IMR-90 (cell line): ENCODE measurements around the gene IFNA8. TPM values are rescaled to one million over a fixed set of nuclear protein-coding genes. Genes with fewer than 3 reads are reported as not detected.

Experiments used
- ATAC-seq: fragments of 200-7000 bp; cut with Tn5 transposase; 2 replicates; pipeline ENCODE4 v1.9.1; 2020; ENCODE audit warnings: low read depth, mild to moderate bottlenecking, moderate library complexity
- BruUV-seq: library from RNA; stranded (reverse); fragments of 400-500 nt; replicated peaks from 2 replicates; lab custom pipeline; 2021; lab: Mats Ljungman, UMichigan
- CTCF ChIA-PET: fragments of 300-600 bp; formaldehyde crosslinking; extraction: SDS; loops from one replicate; lab custom pipeline; 2021; ENCODE audit warnings: antibody characterized with exemption; lab: Yijun Ruan, JAX
- POLR2A ChIA-PET: fragments of 300-600 bp; sonication (Branson Sonifier 250); formaldehyde crosslinking; loops from one replicate; lab custom pipeline; 2022; ENCODE audit warnings: antibody characterized with exemption; ENCODE audit not compliant: unreplicated experiment; lab: Charles Lee
- DNase-seq: peaks from one replicate; pipeline ENCODE4 v3.0.0; 2013
- H2AFZ ChIP-seq: replicated peaks from 2 replicates; pipeline ENCODE3; 2013; ENCODE audit warnings: low read length, mild to moderate bottlenecking; ENCODE audit not compliant: poor library complexity
- H2AK5ac ChIP-seq: 2 replicates; pipeline ENCODE4 v1.6.1; 2013; ENCODE audit warnings: low read depth, low read length, inconsistent platforms
- H2AK9ac ChIP-seq: replicated peaks from 2 replicates; pipeline ENCODE3; 2013; ENCODE audit warnings: mild to moderate bottlenecking, low read depth, low read length, moderate library complexity; ENCODE audit not compliant: poor library complexity
- H2BK120ac ChIP-seq: 2 replicates; pipeline ENCODE4 v1.6.1; 2013; ENCODE audit warnings: low read depth, low read length, inconsistent platforms
- H2BK15ac ChIP-seq: 3 replicates; pipeline ENCODE4 v1.6.1; 2013; ENCODE audit warnings: low read depth, low read length, inconsistent platforms
- H2BK20ac ChIP-seq: 2 replicates; pipeline ENCODE4 v1.6.1; 2013; ENCODE audit warnings: low read depth, mild to moderate bottlenecking, inconsistent platforms, low read length, moderate library complexity
- H2BK5ac ChIP-seq: 2 replicates; pipeline ENCODE4 v1.6.1; 2013; ENCODE audit warnings: mild to moderate bottlenecking, low read depth, low read length, inconsistent platforms; ENCODE audit not compliant: poor library complexity, severe bottlenecking
- H3K14ac ChIP-seq: replicated peaks from 2 replicates; pipeline ENCODE4 v1.6.1; 2013; ENCODE audit warnings: low read depth, low read length, inconsistent platforms
- H3K18ac ChIP-seq: 2 replicates; pipeline ENCODE4 v1.6.1; 2013; ENCODE audit warnings: low read depth, low read length, control low read depth
- H3K23ac ChIP-seq: 2 replicates; pipeline ENCODE4 v1.6.1; 2013; ENCODE audit warnings: low read depth, low read length, inconsistent platforms
- H3K27ac ChIP-seq: 2 replicates; pipeline ENCODE4 v1.5.1; 2013; ENCODE audit warnings: mild to moderate bottlenecking, control low read depth, low read length; ENCODE audit not compliant: insufficient read depth
- H3K27me3 ChIP-seq: 2 replicates; pipeline ENCODE4 v1.6.1; 2013; ENCODE audit warnings: low read length; ENCODE audit not compliant: control insufficient read depth, insufficient read depth
- H3K36me3 ChIP-seq: 2 replicates; pipeline ENCODE4 v1.6.1; 2013; ENCODE audit warnings: low read length, mixed read lengths; ENCODE audit not compliant: control insufficient read depth, insufficient read depth
- H3K4ac ChIP-seq: 2 replicates; pipeline ENCODE4 v1.6.1; 2013; ENCODE audit warnings: low read depth, low read length, inconsistent platforms
- H3K4me1 ChIP-seq: 2 replicates; pipeline ENCODE4 v1.6.1; 2013; ENCODE audit warnings: low read length, mixed read lengths; ENCODE audit not compliant: control insufficient read depth, insufficient read depth
- H3K4me2 ChIP-seq: 2 replicates; pipeline ENCODE4 v1.6.1; 2013; ENCODE audit warnings: low read depth, mild to moderate bottlenecking, control low read depth, low read length, moderate library complexity
- H3K4me3 ChIP-seq: 2 replicates; pipeline ENCODE4 v1.5.1; 2013; ENCODE audit warnings: low read depth, mild to moderate bottlenecking, control low read depth, low read length, moderate library complexity; ENCODE audit not compliant: insufficient read depth
- H3K56ac ChIP-seq: 2 replicates; pipeline ENCODE4 v1.6.1; 2013; ENCODE audit warnings: low read length, inconsistent platforms; ENCODE audit not compliant: insufficient read depth; ENCODE audit errors: extremely low read depth
- H3K79me1 ChIP-seq, 2 experiments: 2 replicates each; pipeline ENCODE4 v1.6.1; 2013; ENCODE audit warnings: low read length in 2 of 2, inconsistent platforms in 1 of 2, low read depth in 1 of 2
- H3K9ac ChIP-seq: 2 replicates; pipeline ENCODE4 v1.6.1; 2013; ENCODE audit warnings: low read depth, low read length, control low read depth
- H3K9me1 ChIP-seq: 2 replicates; pipeline ENCODE4 v1.6.1; 2013; ENCODE audit warnings: low read length, inconsistent platforms; ENCODE audit not compliant: insufficient read depth
- H3K9me3 ChIP-seq: 2 replicates; pipeline ENCODE4 v1.6.1; 2013; ENCODE audit warnings: low read length; ENCODE audit not compliant: control insufficient read depth, insufficient read depth
- H4K20me1 ChIP-seq: 2 replicates; pipeline ENCODE4 v1.6.1; 2013; ENCODE audit warnings: low read length, inconsistent platforms; ENCODE audit not compliant: insufficient read depth
- H4K5ac ChIP-seq: 2 replicates; pipeline ENCODE4 v1.6.1; 2013; ENCODE audit warnings: mild to moderate bottlenecking, low read depth, low read length, control low read depth
- H4K8ac ChIP-seq, 2 experiments: 2 replicates each; pipeline ENCODE4 v1.6.1; 2013; ENCODE audit warnings: low read depth in 2 of 2, low read length in 2 of 2, control low read depth in 1 of 2, inconsistent platforms in 1 of 2
- H4K91ac ChIP-seq: 2 replicates; pipeline ENCODE4 v1.6.1; 2013; ENCODE audit warnings: low read depth, low read length, inconsistent platforms; ENCODE audit not compliant: insufficient read depth
- CHD1 ChIP-seq: IDR thresholded peaks from 2 replicates; pipeline ENCODE4 v1.6.1; 2012; ENCODE audit warnings: low read depth, low read length, improper control_type of control experiment
- CTCF ChIP-seq: conservative IDR thresholded peaks from 2 replicates; pipeline ENCODE4 v1.5.1; 2012; ENCODE audit warnings: mild to moderate bottlenecking, low read depth, low read length, improper control_type of control experiment
- MAZ ChIP-seq: IDR thresholded peaks from 2 replicates; pipeline ENCODE4 v1.6.1; 2012; ENCODE audit warnings: low read depth, mild to moderate bottlenecking, low read length, improper control_type of control experiment, moderate library complexity, borderline replicate concordance
- SMC3 ChIP-seq: fragments of 150-350 bp; IDR thresholded peaks from 2 replicates; pipeline ENCODE4 v1.6.1; 2016; ENCODE audit warnings: low read depth, mild to moderate bottlenecking, antibody characterized with exemption, low read length, moderate library complexity
- WGBS, 2 experiments: methylation state at CpG; one replicate each; pipeline versions ENCODE4 v1.1.5 to v1.1.7; 2013; ENCODE audit warnings: missing lambda C conversion rate in 2 of 2; ENCODE audit not compliant: insufficient read length in 1 of 2; ENCODE audit errors: extremely low coverage in 2 of 2; 5-methylcytosine and 5-hydroxymethylcytosine counted together
- dilution Hi-C: fragments of 300-500 bp; cut with HindIII; formaldehyde crosslinking; loops from one replicate; pipeline ENCODE4 v1.14.3; 2018; ENCODE audit warnings: low sequenced_read_pairs; ENCODE audit not compliant: unreplicated experiment
- in situ Hi-C: fragments of 300-500 bp; cut with MboI; formaldehyde crosslinking; loops from 3 replicates; pipeline ENCODE4 v1.14.3; 2019; ENCODE audit warnings: low sequenced_read_pairs, inconsistent platforms, mixed read lengths
- intact Hi-C: fragments of 100-400 bp; cut with micrococcal nuclease; formaldehyde crosslinking; loops from 2 replicates; pipeline ENCODE4 v1.10.0; 2022
- polyA plus RNA-seq, 3 experiments: library from polyadenylated mRNA; depleted of rRNA; stranded (reverse); fragments of >200 nt; gene quantifications; 2 replicates each; pipeline ENCODE4 v1.2.3, GENCODE V29; 2012; ENCODE audit warnings: low replicate concordance in 1 of 3
- total RNA-seq: library from RNA; depleted of rRNA; stranded (reverse); fragments of >200 nt; gene quantifications from 2 replicates; pipeline ENCODE4 v1.2.3, GENCODE V29; 2012

IFNA8 gene
- total and polyA plus RNA-seq, 2 of the 4 experiments (the other 2 are of a cell fraction), result not detected

DNA sequence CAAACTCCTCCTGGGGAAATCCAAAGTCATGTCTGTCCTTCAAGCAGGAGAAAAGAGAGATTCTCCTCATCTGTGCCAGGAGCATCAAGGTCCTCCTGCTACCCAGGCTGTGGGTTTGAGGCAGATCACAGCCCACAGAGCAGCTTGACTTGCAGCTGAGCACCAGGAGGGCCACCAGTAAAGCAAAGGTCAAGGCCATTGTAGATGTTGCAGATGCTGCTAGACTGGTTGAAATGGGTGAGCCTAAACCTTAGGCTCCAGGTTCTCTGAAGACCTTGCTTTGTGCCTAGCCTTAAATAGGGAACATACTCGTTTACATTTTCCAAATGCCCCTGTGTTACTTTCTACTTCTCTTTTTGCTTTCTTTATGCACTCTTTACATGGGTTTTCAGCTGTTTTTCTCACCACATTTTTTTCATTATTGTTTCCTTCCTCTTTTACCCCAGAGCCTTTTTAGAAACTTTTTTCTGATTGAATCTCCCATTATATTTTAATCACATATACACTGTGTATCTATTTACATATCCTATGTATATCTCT is 23.7 kb upstream of the IFNA8 start, which contains the start of gene IFNA2:
TSS of gene IFNA2 (minus strand) at position 268 of the 540 bp plus-strand sequence. CDS start at position 199, 69 bp downstream.
- no peak within 1 kb of the TSS for H2BK5ac ChIP-seq
- peaks cover 20% of the 10 kb centered on the region for H3K27me3 ChIP-seq
- H4K8ac ChIP-seq, result no peak within 1 kb of the TSS
- H3K79me1 ChIP-seq, result no peaks in the 10 kb centered on the region
- H2BK120ac ChIP-seq, result no peak within 1 kb of the TSS
- no CpG with 5 or more reads among the region's 1 CpG for WGBS, 2 experiments
- DNase-seq (no peak), ATAC-seq (no peak)
- no peak within 1 kb of the TSS for H3K18ac ChIP-seq
- CTCF ChIA-PET, result interaction anchor here (1.5 kb wide), 1 partner anchor 11 kb away, joined by 3 read pairs; no protein-coding TSS in a partner anchor
- H4K5ac ChIP-seq, result no peak within 1 kb of the TSS
- no peaks in the 10 kb centered on the region for H3K9me3 ChIP-seq
- H2AK9ac ChIP-seq, result no peak within 1 kb of the TSS
- H2BK15ac ChIP-seq, result no peak within 1 kb of the TSS
- H3K14ac ChIP-seq, result no peak within 1 kb of the TSS
- no peak within 1 kb of the TSS for H3K27ac ChIP-seq
- H3K56ac ChIP-seq, result no peak within 1 kb of the TSS
- no peaks in the 10 kb centered on the region for H4K20me1 ChIP-seq
- TF ChIP-seq CTCF (no peak), SMC3 (no peak), CHD1 (no peak), MAZ (no peak)
- no peak within 1 kb of the TSS for H4K91ac ChIP-seq
- dilution Hi-C loops, result no loop called here
- no peak within 1 kb of the TSS for H2AK5ac ChIP-seq
- no peak within 1 kb of the TSS for H2BK20ac ChIP-seq
- POLR2A ChIA-PET, result no interaction called here
- H3K4me3 ChIP-seq, result no peak within 1 kb of the TSS
- H3K36me3 ChIP-seq, result no peaks in the 10 kb centered on the region
- no peaks in the 10 kb centered on the region for H3K9me1 ChIP-seq
- no peak within 1 kb of the TSS for H3K4ac ChIP-seq
- no peak within 1 kb of the TSS for H3K9ac ChIP-seq
- no TSS peak for BruUV-seq
- in situ Hi-C loops, result no loop called here
- no peaks in the 10 kb centered on the region for H3K4me1 ChIP-seq
- no peak within 1 kb of the TSS for H3K4me2 ChIP-seq
- H2AFZ ChIP-seq, result no peak within 1 kb of the TSS
- intact Hi-C loops, result no loop called here
- H3K23ac ChIP-seq, result no peak within 1 kb of the TSS
